Activated naive CD4-positive, alpha-beta T cell treated with Interleukin-2 at 50 U/mL for 16 hours (primary cell): ENCODE data around the gene CHD9NB.
"Not testable (repeated sequence)": the region's sequence is repeated elsewhere in the genome, so short reads cannot be mapped to it uniquely, and the experiment has no call there.

Experiments used
- DNase-seq: peaks from one replicate; pipeline ENCODE4 v3.0.0-alpha.2; 2020

The CHD9NB gene

DNA sequence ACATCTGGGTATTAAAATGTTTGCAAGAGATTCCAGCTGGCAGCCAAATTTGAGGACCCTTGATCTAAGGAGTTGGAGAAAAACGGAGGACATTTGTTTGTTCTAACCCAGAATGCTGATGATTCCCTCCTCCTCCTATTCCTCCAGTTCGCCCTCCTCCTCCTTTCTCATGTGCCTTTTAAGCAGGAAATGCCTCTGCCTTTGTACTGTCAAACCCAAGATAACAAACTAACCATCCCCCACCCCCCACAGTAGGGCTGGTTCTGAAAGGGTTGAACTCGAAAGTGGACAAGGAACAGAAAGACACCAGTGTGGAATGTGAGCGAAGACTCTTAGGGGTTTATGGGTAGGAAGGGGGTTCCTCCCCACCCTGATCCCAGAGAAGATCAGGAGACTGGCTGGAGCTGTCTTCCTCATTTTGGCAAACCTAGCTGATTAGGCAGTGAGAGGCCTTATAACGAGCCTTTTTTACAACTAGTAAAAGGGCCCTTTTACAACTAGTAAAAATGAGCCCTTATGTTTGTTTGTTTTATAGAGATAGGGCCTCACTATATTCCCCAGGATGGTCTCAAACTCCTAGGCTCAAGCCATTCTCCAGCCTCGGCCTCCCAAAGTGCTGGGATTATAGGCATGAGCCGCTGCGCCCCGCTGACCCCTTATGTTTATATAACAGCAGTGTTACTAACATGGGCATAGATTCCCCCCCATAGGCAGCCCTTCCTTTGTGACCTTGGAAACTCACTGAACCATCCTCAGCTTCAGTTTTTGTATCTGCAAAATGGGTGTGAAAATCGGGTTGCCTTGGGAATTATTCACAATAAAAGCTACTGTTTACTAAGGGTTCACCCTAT, 3.1 kb upstream of the CHD9NB start:
- no peak for DNase-seq

DNA sequence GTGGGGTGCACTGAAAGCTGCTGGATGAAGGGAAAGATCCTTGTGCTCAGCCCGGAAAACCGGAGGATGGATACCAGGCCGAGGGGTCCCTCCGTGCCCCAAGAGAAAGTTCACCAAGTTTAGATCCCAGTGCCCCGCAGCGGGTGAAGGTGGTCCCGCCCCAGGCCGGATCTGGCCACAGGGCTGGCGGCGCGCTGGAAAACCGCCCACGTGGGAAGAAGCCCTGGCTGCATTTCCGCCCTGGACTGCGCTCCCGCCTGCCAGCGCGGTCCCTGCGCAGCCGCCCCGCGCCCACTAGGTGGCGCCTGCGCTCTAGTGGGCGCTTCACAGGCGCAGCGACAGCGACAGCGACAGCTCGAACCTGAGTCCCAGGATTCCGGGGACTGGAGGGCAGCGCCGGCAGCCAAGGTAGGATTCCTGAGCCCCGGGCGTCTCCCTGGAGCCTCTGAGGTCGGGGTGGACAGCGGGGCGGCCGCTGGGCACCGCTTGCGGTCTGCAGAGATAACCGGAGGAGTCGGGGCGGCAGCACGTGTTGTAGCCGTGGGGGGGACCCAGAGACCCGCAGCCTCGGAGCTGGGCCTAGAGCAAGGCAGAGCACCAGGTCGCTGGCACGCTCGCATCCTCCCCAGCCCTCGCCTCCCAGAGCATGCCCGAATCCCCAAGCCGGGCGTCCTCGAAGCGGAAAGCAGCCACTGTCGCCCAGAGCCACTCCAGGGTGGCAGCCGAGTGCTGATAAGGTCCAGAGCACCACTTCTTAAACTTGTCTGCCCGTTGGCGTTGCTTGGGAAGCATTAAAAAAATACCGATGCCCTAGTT, 2.2 kb upstream of the CHD9NB start, which contains the start of gene CHD9:
TSS of gene CHD9 (plus strand) at position 322 of the 816 bp plus-strand sequence. CDS start 101,099 bp downstream, outside the sequence.
- peak; percentile 75 for DNase-seq

DNA sequence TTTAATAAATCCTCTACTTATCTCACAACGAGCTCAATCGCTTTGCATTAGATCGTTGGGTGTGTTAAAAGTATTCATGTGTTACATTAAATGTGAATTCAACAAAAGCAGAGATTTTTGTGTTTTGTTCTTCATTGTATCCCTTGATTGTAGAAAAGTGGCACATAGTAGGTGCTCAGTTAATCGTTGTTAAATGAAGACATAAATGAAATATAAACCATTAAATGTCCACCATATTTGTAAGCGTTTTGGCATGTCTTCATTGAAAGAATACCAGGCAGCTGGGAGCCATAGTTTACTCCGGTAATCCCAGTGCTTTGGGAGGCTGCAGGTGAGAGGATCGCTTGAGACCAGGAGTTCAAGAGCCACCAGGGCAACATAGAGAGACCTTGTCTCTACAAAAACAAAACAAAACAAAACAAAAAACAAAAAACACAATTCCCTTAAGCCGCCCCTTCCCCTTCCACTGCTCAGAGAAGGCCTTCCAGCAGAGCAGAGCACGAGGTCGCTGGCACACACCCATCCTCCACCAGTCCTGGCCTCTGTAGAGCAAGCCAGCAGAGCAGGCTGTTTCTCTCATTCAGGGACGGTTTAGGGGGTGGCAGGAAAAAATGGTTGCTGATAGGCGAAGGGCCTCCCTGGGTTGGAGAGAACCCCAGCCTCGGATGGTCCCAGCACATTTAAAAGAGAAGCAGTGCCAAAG, 1.4 kb upstream of the CHD9NB start:
- DNase-seq = peak; percentile 32

DNA sequence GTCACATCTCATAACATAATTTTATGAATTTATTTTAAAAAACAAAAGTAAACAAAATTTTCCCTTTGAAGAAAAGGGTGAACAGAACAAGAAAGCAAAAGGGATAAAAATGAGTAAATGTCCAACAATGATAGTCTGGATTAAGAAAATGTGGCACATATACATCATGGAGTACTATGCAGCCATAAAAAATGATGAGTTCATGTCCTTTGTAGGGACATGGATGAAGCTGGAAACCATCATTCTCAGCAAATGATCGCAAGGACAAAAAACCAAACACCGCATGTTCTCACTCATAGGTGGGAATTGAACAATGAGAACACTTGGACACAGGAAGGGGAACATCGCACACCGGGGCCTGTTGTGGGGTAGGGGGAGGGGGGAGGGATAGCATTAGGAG, 1.4 kb downstream of the CHD9NB start:
- DNase-seq = not testable (repeated sequence)

DNA sequence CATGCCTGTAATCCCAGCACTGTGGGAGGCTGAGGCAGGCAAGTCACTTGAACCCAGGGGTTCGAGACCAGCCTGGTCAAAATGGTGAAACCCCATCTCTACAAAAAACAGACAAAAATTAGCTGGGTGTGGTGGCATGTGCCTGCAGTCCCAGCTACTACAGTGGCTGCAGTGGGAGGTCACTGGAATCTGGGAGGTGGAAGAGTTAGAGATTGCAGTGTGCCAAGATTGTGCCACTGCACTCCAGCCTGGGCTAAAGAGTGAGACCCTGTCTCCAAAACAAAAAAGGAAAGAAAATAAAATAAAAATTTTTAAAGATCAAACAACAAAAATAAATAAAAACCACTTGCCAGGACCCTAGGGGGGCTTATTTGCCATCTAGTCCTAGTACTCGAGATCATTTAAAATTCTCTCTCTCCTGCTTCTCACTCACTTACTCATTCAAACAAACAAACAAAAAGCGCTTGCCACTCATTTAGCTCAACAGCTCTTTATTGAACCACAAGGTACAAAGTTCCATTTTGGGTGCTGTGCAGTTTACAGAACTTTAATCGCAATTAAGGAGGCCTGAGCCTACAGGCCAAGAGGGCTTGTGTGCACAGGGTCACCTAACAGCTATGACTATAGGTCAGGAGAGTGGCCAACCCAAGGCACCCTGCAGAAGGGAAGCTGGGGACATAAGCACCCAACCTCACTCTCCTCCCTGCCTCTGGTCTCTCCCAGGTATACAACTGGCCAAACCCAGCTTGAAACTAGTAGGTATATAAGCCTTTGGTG, 4.4 kb downstream of the CHD9NB start:
- DNase-seq = no peak

DNA sequence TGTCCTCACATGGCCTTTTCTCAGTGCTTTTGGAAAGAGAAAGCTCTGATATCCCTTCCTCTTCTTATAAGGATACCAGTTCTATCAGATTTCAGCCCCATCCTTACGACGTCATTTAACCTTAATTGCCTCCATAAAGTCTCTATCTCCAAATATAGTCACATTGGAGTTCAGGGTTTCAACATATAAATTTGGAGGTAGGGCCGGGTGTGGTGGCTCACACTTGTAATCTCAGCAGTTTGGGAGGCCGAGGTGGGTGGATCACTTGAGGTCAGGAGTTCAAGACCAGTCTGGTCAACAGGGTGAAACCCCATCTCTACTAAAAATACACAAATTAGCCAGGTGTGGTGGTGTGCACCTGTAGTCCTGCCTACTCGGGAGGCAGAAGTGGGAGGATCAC, 5.2 kb downstream of the CHD9NB start:
- DNase-seq = not testable (repeated sequence)

DNA sequence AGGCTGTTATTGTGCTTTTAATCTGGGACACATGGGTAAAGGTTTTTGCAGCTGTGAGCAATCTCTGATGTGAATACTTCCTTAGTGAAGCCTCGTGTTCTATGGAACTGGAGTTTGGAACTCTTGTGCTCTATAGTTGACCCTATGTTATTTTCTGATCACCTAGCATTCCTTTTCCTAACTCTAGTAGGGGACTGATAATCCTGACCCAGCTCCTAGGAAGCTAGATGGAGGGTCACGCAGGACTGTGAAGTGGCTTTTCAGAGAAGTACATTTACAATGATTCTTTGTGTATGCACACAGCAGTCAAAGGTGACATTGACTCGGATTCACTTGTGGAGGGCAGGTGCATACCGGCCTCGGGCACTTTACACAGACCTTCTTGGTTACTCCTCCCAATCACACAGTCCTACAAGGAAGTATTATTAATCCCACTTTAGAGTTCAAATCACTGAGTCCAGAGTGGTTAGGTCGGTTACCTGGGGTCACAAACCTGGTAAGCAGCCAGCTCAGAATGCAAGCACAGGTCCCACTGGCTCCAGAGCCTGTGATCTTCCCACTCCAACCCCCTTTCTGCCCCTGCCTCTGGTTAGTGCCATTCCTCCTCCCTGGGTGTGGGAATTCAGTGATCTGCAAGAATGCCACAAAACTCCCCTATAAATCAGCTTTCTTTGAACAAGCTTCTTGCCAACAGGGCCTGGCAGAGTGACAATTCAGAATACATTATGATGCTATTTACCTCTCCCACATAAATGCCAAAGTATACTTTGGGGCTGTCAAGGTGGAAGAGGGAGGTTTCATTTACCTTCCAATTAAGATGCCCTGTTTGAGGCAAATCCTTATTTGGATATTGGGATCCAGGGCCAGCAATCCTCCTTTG, 7.1 kb downstream of the CHD9NB start:
- no peak for DNase-seq

DNA sequence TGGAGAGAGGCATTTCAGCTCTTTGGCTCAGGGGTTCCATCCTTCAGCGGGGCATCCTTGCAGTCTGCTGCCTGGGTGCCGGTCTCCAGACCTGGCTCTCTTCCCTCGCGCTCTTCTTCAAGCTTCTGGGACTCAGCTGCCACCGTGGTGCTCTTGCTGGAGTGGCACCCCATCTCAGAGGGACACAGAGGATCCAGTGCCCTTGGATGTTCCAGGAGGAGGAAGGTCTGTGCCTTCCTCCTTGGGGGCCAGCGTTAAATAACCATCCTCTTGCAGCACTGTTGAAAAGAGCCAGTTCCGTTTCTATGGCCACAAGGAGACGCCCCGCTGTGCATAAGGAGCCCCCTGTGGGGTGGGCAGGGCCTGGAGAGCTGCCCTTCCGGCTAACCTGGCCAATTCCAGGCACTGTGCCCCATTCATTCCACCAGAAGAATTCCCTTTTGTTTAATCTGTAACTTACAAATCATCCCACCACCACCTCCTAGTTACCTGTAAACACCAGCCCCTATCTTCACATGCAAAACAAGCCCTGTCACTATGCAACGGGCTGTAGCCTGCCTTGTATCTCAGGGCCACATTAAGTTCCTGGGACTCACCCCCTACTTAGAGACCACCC, 8.6 kb downstream of the CHD9NB start:
- no peak for DNase-seq

DNA sequence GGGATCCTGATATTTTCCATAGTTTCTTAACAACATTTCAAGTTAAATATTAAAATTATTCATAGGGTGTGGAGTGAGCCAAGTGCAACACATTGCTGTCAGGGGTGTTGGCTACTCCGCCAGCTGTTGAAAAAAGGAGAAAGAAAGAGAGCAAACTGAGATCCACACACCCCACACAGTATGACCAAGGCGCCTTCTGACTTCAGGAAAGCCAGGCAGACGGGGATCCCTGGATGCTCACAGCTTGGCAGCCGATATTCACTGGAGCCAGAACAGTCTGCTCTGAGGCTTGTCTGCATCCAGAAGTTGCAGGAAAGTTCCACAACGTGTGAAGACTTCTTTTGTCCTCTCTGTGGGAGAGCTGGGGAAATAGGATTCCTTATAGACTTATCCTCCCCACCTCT, 9.3 kb downstream of the CHD9NB start:
- no peak for DNase-seq

DNA sequence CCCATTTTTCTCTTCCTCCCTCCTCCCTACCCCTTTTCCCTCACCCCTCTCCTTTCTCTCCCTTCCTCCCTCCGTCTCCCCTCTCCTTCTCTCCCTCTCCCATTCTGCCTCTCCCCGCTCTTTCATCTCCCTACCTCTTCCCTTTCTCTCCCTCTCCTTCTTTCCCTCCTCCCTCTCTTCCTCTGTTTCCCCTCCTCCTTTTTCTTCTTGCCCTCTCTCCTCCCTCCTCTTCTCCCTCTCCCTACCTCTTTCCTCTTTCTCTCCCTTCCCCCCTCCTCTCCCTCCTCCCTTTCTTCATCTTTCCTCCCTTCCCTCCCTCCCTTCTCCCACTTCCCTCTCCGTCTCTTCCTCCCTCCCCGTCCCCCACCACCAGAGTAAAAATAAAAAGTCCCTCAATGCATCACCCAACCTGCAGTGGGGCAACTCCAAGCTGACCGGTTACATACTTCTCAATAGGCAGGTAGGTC, 10.4 kb downstream of the CHD9NB start:
- no peak for DNase-seq

DNA sequence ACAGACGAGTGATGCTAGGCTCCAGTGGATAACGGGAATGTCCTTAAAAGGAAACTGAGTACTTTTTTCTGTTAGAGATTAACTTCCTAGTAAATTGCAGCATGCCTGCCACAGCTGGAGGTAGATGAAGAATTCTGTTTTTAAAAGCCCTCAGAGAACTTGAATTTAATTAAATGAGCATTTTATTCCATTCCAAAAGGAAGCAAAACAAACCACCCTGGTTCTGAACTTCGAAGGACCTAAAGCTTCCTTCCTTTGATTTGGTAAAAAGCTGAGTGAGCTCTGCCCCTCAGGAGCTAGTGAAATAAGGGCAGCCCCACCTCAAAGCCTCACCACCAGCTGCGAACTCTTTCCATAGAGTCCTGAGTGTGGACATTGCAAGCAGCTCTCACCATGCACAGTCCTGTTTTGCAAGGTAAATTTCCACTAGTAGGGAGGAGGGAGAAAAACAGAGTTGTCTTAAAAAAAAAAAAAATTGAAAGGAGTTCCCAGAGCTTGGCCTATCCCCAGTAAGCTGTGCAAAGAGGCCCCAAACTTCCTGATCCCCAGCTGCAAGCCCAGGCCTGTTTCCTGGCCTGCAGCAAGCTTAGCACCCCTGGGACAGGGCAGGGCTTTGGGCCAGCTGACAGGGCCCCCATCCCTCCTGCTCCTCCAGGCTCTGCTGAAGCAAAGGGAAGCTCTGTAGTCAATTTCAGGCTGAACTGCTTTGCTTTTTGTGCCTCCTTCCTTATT, 11.2 kb downstream of the CHD9NB start:
- DNase-seq = no peak

DNA sequence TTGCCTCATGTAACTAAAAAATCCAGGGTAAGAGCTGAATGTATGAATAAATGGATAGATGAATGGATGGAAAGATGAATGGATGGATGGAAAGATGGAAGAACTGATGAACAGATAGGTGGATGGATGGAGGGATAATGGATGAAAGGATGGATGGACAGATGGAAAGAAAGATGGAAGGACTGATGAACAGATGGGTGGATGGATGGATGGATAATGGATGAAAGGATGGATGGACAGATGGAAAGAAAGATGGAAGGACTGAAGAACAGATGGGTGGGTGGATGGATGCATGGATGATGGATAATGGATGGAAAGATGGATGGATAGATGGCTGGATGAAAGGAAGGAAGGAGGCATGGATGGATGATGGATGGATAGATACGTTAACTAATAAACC, 11.9 kb downstream of the CHD9NB start:
- DNase-seq = no peak

DNA sequence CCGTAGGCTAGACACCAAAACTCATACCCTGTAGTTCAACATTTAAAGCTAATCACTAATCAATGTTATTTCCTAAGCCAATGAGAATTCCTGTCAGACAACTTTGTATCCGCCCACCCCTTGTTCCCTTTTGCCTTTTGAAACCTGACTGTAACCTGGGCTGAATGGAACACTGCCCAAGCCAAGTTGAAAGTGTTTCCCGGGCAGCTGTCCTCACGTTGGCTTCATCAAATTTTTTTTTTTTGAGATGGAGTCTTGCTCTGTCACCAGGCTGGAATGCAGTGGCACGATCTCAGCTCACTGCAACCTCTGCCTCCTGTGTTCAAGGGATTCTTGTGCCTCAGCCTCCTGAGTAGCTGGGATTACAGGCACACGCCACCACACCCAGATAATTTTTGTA, 16.0 kb downstream of the CHD9NB start:
- not testable (repeated sequence) for DNase-seq

DNA sequence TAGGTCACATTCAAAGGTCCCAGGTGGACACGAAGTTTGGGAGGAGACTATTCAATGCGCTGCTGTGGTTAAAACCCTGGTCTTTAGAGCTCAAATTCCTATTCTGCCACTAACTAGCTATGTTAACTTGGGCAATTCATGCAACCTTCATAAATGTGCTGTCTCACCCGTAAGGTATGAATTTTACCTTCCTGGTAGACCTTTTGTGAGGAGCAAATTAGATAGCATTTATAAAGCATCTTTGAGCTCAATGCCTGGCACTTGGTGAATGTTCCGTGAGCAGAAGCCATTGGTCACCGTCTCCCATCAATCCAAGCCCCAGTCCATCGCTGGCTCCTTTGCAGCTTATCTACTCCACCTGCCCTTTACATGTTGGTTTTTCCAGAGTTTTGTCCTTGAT, 16.6 kb downstream of the CHD9NB start:
- DNase-seq = no peak

DNA sequence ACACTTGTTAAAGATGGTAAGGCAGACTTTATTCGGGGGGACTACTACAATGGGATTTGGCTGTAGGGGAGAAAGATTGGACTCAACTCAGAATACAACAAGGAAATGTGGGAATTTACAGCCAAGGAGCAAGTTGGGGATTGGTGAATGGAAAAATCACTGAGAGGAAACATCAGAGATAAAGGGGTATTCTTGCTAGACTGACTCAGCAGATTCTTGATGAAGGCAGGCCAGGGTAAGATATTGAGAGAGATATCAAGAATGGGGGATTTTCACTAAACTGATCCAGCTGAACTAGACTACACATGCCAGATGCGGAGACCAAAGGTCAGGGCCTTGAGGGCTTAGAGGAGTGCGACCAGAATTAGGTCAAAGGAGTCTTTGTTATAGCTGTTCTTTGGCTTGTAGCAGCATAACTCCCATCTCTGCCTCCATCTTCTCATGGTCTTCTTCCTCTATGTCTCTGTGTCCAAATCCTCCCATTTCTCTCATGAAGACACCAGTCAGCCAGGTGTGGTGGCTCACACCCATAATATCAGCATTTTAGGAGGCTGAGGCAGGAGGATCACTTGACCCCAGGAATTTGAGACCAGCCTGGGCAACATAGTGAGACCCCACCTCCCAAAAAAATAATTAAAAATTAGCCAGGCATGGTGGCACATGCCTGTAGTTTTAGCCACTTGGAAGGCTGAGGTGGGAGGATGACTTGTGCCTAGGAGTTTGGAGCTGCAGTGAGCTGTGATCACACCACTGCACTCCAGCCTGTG, 17.3 kb downstream of the CHD9NB start:
- DNase-seq = no peak

DNA sequence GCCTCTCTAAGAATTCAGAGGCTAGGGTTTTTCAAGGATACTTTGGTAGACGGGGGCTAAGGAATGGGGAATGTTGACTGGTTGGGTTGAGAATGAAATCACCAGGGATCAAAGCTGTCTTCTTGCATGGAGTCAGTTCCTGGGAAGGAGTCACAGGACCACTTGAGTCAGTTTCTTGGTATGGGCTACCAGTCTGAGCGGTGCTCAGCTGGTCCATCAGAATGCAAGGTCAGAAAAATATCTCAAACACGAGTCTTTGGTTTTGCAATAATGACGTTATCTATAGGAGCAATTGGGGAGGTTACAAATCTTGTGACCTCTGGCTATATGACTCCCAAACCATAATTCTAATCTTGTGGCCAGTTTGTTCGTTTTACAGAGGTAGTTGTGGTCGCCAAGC, 18.4 kb downstream of the CHD9NB start:
- DNase-seq = no peak

DNA sequence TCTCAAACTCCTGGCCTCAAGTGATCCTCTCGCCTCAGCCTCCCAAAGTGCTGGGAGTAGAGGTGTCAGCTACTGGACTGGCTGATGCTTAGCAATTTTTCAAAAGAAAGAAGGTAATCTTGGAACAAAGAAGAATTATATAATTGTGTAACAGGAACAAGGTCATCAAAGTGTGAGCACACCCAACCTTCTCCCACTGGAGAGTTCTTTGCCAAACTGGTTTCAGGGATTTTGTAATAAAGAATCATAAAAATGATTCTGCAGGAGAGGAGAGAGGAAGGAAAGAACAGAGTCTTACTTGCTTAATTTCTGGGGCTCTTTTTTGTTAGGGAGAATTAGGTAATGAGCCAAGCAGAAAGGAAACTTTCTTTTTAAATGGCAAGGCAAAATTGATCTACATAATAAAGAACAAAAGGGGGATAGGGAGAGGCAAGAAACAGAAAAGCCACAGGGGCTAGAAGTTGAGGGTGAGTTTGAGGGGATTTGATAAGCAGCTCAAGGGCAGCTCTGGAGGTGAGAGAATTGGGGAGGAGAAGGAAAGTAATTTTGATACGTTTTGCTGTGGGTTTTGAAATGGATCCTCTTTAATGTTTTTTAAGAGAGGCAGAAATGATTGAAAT, 21.3 kb downstream of the CHD9NB start:
- no peak for DNase-seq

DNA sequence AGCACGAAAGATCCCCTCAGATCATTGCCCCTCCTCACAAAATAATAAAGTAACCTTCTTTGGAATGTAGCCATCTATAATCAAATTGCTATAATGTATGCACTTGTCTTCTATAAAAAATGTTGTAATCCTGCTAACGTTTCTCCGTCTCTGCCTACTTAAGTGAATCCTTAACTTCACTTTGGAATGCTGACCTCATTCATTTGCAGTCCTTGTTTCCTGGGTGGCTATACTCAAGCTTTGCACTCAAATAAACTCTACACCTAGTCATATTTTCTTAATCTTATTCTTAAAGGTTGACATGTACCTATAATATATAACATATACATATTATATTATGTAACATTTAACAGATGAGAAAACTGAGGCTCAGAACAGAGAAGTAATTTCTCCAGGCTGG, 22.7 kb downstream of the CHD9NB start:
- DNase-seq = no peak

DNA sequence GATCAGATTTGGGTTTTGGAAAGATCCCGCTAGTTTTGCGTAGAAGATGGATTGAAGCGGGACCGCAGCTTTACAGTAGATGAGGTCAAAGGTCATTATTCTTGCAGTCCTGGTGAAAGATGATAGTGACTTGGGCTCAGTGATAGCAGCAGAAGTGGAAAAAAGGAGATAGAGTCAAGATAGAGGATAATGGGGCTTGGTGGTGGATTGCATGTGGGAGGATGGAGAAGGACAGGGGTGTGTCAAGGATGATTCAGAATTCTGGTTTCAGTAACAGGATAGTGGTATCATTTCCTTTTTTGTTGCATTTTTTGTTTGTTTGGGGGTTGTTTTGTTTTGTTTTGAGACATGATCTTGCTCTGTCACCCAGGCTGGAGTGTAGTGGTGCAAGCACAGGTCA, 28.7 kb downstream of the CHD9NB start:
- no peak for DNase-seq
